Nephron progenitor cell (in vitro differentiated cells): ENCODE data around the gene HPX.

Source experiments
- DNase-seq: peaks from one replicate; pipeline ENCODE4 v3.0.0; 2021
- H3K27ac Mint-ChIP-seq: 2 replicates; pipeline ENCODE4 v1.8.0; 2021; ENCODE audit warnings: mild to moderate bottlenecking, moderate library complexity, mixed read lengths
- H3K27me3 Mint-ChIP-seq: 2 replicates; pipeline ENCODE4 v1.8.0; 2021; ENCODE audit warnings: mild to moderate bottlenecking, low read depth, mixed read lengths; ENCODE audit not compliant: poor library complexity
- H3K36me3 Mint-ChIP-seq: 2 replicates; pipeline ENCODE4 v1.8.0; 2021; ENCODE audit warnings: low read depth, mixed read lengths
- H3K4me1 Mint-ChIP-seq: 2 replicates; pipeline ENCODE4 v1.8.0; 2021; ENCODE audit warnings: mixed read lengths
- H3K4me3 Mint-ChIP-seq: 2 replicates; pipeline ENCODE4 v1.8.0; 2021; ENCODE audit warnings: mild to moderate bottlenecking, moderate library complexity, mixed read lengths
- H3K9me3 Mint-ChIP-seq: 2 replicates; pipeline ENCODE4 v1.8.0; 2021; ENCODE audit warnings: mild to moderate bottlenecking, moderate library complexity, mixed read lengths
- CTCF ChIP-seq: fragments of 200-600 bp; sonication (generic); IDR thresholded peaks from 2 replicates; pipeline ENCODE4 v1.5.0; 2021; ENCODE audit warnings: antibody characterized with exemption

Gene HPX

DNA sequence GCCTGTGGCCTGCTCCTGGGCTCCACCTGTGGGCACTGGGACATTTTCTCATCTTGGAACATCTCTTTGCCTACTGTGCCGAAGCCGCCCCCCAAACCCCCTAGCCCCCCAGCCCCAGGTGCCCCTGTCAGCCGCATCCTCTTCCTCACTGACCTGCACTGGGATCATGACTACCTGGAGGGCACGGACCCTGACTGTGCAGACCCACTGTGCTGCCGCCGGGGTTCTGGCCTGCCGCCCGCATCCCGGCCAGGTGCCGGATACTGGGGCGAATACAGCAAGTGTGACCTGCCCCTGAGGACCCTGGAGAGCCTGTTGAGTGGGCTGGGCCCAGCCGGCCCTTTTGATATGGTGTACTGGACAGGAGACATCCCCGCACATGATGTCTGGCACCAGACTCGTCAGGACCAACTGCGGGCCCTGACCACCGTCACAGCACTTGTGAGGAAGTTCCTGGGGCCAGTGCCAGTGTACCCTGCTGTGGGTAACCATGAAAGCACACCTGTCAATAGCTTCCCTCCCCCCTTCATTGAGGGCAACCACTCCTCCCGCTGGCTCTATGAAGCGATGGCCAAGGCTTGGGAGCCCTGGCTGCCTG lies 49.2 kb downstream of the HPX start:
- Mint-ChIP-seq H3K4me3 (peak overlapping the region; percentile 92), H3K4me1 (peaks cover 28% of the 10 kb centered on the region), H3K9me3 (no peaks in the 10 kb centered on the region), H3K27me3 (no peaks in the 10 kb centered on the region), H3K36me3 (peaks cover 5% of the 10 kb centered on the region), H3K27ac (no peak overlapping the region)
- TF ChIP-seq CTCF: no peak
- DNase-seq: no peak

- Mint-ChIP-seq H3K9me3 (no peaks in the 10 kb centered on the region), H3K27ac (no peak overlapping the region), H3K4me1 (peaks cover 28% of the 10 kb centered on the region), H3K27me3 (peaks cover 4% of the 10 kb centered on the region), H3K36me3 (peaks cover 5% of the 10 kb centered on the region), H3K4me3 (peak overlapping the region; percentile 92)
- no peak for TF ChIP-seq CTCF
- no peak for DNase-seq
Observed at GRCh38 chr11:6390718-6391469, 49.9 kb downstream of the HPX start.

DNA sequence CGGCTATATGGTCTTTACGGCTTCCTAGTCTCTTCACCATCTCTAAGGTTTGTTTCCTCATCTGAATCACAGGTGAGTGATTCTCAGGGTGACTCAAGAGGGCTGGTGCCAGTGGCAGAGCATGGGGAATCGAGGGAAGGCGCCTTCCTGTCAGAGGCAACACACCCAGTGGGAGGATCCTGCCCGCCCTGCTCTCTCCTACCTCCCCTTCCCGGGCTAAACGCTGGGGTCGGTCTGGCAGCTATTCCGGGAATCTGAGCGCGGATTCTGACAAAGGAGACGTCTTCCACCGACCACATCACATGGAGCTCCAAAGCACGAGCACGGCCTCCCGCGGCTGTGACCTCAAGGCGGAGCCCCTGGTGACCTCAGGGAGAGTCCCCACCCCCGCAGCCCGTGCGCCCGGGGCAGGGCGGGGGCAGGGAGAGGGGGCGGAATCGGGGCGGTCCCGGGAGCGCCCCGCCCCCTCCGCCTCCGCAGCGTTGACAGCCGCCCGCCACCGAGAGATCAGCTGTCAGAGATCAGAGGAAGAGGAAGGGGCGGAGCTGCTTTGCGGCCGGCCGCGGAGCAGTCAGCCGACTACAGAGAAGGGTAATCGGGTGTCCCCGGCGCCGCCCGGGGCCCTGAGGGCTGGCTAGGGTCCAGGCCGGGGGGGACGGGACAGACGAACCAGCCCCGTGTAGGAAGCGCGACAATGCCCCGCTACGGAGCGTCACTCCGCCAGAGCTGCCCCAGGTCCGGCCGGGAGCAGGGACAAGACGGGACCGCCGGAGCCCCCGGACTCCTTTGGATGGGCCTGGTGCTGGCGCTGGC lies 50.7 kb downstream of the HPX start, which contains the start of gene SMPD1:
TSS of gene SMPD1 (plus strand) at position 570 of the 813 bp plus-strand sequence. CDS start at position 695, 125 bp downstream.
- H3K36me3 Mint-ChIP-seq: peaks cover 5% of the 10 kb centered on the region
- peak within 1 kb of the TSS; percentile 92 for H3K4me3 Mint-ChIP-seq
- no peak for TF ChIP-seq CTCF
- H3K27ac Mint-ChIP-seq: peak within 1 kb of the TSS; percentile 98
- peak; percentile 92 for DNase-seq
- no peaks in the 10 kb centered on the region for H3K9me3 Mint-ChIP-seq
- peaks cover 4% of the 10 kb centered on the region for H3K27me3 Mint-ChIP-seq
- H3K4me1 Mint-ChIP-seq: peaks cover 28% of the 10 kb centered on the region

DNA sequence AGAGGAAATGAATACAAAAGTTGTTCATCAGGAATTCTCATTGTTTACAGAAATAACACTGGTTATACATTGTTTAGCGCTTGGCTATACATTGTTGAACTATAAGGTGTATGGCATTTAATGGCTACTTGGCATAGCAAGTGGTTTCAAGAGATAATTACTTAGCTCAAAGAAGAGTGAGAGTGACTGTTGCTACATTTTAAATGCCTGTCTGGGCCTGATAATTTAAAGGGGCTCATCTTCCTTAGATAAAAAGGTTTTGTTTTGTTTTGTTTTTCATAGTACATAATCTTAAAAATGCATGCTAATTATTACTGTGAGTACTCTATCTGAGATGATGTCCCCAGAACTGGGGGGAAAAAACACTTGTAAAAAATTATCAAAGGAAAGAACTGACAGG lies 52.0 kb downstream of the HPX start:
- DNase-seq: no peak
- Mint-ChIP-seq H3K9me3 (no peaks in the 10 kb centered on the region), H3K36me3 (peaks cover 5% of the 10 kb centered on the region), H3K27ac (no peak overlapping the region), H3K4me1 (peaks cover 28% of the 10 kb centered on the region), H3K4me3 (peak overlapping the region; percentile 92), H3K27me3 (peaks cover 7% of the 10 kb centered on the region)
- TF ChIP-seq CTCF: no peak

GRCh38 chr11:6387811-6388599 lies 52.8 kb downstream of the HPX start:
- H3K27me3 Mint-ChIP-seq: peaks cover 7% of the 10 kb centered on the region
- H3K4me1 Mint-ChIP-seq: peaks cover 28% of the 10 kb centered on the region
- no peaks in the 10 kb centered on the region for H3K9me3 Mint-ChIP-seq
- H3K4me3 Mint-ChIP-seq: peak overlapping the region; percentile 12
- no peak for DNase-seq
- peaks cover 5% of the 10 kb centered on the region for H3K36me3 Mint-ChIP-seq
- TF ChIP-seq CTCF: no peak
- no peak overlapping the region for H3K27ac Mint-ChIP-seq
